Astrocyte (in vitro differentiated cells and primary cell): ENCODE data around the gene GALNS. TPM values are rescaled to one million over a fixed set of nuclear protein-coding genes. Genes with fewer than 3 reads are reported as not detected.

ENCODE experiments used
- DNase-seq: peaks from one replicate; pipeline ENCODE4 v3.0.0-alpha.2; 2010; ENCODE audit warnings: low read depth
- FAIRE-seq: peaks from 2 replicates; lab custom pipeline; 2011; peaks lifted over from hg19 to GRCh38; lab: Jason Lieb, UNC
- H2AFZ ChIP-seq: 2 replicates; pipeline ENCODE4 v1.6.0; 2012; ENCODE audit warnings: low read depth, low read length, inconsistent platforms
- H3K27ac ChIP-seq: 2 replicates; pipeline ENCODE4 v1.5.1; 2011; ENCODE audit warnings: low read depth, low read length, inconsistent platforms
- H3K27me3 ChIP-seq: 2 replicates; pipeline ENCODE4 v1.6.0; 2011; ENCODE audit warnings: low read length, inconsistent platforms; ENCODE audit not compliant: insufficient read depth
- H3K36me3 ChIP-seq: 2 replicates; pipeline ENCODE4 v1.5.1; 2011; ENCODE audit warnings: low read length, inconsistent platforms; ENCODE audit not compliant: insufficient read depth
- H3K4me1 ChIP-seq: 2 replicates; pipeline ENCODE4 v1.5.1; 2011; ENCODE audit warnings: low read length, inconsistent platforms; ENCODE audit not compliant: insufficient read depth
- H3K4me2 ChIP-seq: 2 replicates; pipeline ENCODE4 v1.6.0; 2012; ENCODE audit warnings: low read length, inconsistent platforms
- H3K4me3 ChIP-seq: 2 replicates; pipeline ENCODE4 v1.5.1; 2011; ENCODE audit warnings: low read depth, mild to moderate bottlenecking, low read length, inconsistent platforms; ENCODE audit not compliant: insufficient read depth
- H3K79me2 ChIP-seq: 2 replicates; pipeline ENCODE4 v1.6.0; 2012; ENCODE audit warnings: mild to moderate bottlenecking, low read length, inconsistent platforms; ENCODE audit not compliant: insufficient read depth
- H3K9ac ChIP-seq: 2 replicates; pipeline ENCODE4 v1.6.0; 2012; ENCODE audit warnings: mild to moderate bottlenecking, low read length, inconsistent platforms
- H3K9me3 ChIP-seq: 2 replicates; pipeline ENCODE4 v1.5.1; 2012; ENCODE audit warnings: low read depth, mild to moderate bottlenecking, low read length, inconsistent platforms; ENCODE audit not compliant: insufficient read depth
- H4K20me1 ChIP-seq: 2 replicates; pipeline ENCODE4 v1.6.0; 2012; ENCODE audit warnings: low read length, inconsistent platforms; ENCODE audit not compliant: insufficient read depth
- H3K27ac Mint-ChIP-seq: one replicate; pipeline ENCODE4 v1.8.0; 2021; ENCODE audit warnings: mild to moderate bottlenecking, mixed read lengths; ENCODE audit not compliant: unreplicated experiment
- H3K27me3 Mint-ChIP-seq: one replicate; pipeline ENCODE4 v1.8.0; 2021; ENCODE audit warnings: low read depth, mixed read lengths; ENCODE audit not compliant: unreplicated experiment
- H3K36me3 Mint-ChIP-seq: one replicate; pipeline ENCODE4 v1.8.0; 2021; ENCODE audit warnings: low read depth, mixed read lengths; ENCODE audit not compliant: unreplicated experiment
- H3K4me1 Mint-ChIP-seq: one replicate; pipeline ENCODE4 v1.8.0; 2021; ENCODE audit warnings: low read depth, mixed read lengths; ENCODE audit not compliant: unreplicated experiment
- H3K4me3 Mint-ChIP-seq: one replicate; pipeline ENCODE4 v1.8.0; 2021; ENCODE audit warnings: mild to moderate bottlenecking, moderate library complexity, mixed read lengths; ENCODE audit not compliant: unreplicated experiment
- H3K9me3 Mint-ChIP-seq: one replicate; pipeline ENCODE4 v1.8.0; 2021; ENCODE audit warnings: mild to moderate bottlenecking, mixed read lengths; ENCODE audit not compliant: unreplicated experiment
- EZH2 ChIP-seq: IDR thresholded peaks from 2 replicates; pipeline ENCODE4 v1.6.1; 2012; ENCODE audit warnings: mild to moderate bottlenecking, low read length, inconsistent platforms; ENCODE audit not compliant: insufficient read depth
- total RNA-seq: library from RNA; stranded (reverse); gene quantifications from 2 replicates; pipeline ENCODE4 v1.2.1, GENCODE V29; 2021
- TF ChIP-seq, protein P1 (sequence below): IDR thresholded peaks from 2 replicates; pipeline ENCODE4 v1.5.1; 2011; ENCODE audit warnings: low read depth, mild to moderate bottlenecking, inconsistent platforms, low read length, moderate library complexity; ENCODE audit not compliant: insufficient read depth

Gene GALNS
- total RNA-seq, 1 donor from 2014 or later: 31.7 TPM

GRCh38 chr16:88835383-88835782 is 21.4 kb downstream of the GALNS start:
- DNase-seq (peak; percentile 12), FAIRE-seq (no peak)
- H3K27ac Mint-ChIP-seq: no peak overlapping the region
- no peaks in the 10 kb centered on the region for H3K4me1 ChIP-seq
- H3K27ac ChIP-seq: no peak overlapping the region
- no peaks in the 10 kb centered on the region for H3K27me3 ChIP-seq
- no peak overlapping the region for H2AFZ ChIP-seq
- H3K9ac ChIP-seq: no peak overlapping the region
- no peak overlapping the region for H3K4me2 ChIP-seq
- H4K20me1 ChIP-seq: no peaks in the 10 kb centered on the region
- H3K4me1 Mint-ChIP-seq: no peaks in the 10 kb centered on the region
- no peaks in the 10 kb centered on the region for H3K9me3 ChIP-seq
- H3K4me3 ChIP-seq: no peak overlapping the region
- no peaks in the 10 kb centered on the region for H3K9me3 Mint-ChIP-seq
- no peaks in the 10 kb centered on the region for H3K79me2 ChIP-seq
- H3K27me3 Mint-ChIP-seq: no peaks in the 10 kb centered on the region
- H3K36me3 ChIP-seq: no peaks in the 10 kb centered on the region
- H3K36me3 Mint-ChIP-seq: peaks cover 13% of the 10 kb centered on the region
- H3K4me3 Mint-ChIP-seq: no peak overlapping the region
- TF ChIP-seq, protein P1, sequence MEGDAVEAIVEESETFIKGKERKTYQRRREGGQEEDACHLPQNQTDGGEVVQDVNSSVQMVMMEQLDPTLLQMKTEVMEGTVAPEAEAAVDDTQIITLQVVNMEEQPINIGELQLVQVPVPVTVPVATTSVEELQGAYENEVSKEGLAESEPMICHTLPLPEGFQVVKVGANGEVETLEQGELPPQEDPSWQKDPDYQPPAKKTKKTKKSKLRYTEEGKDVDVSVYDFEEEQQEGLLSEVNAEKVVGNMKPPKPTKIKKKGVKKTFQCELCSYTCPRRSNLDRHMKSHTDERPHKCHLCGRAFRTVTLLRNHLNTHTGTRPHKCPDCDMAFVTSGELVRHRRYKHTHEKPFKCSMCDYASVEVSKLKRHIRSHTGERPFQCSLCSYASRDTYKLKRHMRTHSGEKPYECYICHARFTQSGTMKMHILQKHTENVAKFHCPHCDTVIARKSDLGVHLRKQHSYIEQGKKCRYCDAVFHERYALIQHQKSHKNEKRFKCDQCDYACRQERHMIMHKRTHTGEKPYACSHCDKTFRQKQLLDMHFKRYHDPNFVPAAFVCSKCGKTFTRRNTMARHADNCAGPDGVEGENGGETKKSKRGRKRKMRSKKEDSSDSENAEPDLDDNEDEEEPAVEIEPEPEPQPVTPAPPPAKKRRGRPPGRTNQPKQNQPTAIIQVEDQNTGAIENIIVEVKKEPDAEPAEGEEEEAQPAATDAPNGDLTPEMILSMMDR: no peak

DNA sequence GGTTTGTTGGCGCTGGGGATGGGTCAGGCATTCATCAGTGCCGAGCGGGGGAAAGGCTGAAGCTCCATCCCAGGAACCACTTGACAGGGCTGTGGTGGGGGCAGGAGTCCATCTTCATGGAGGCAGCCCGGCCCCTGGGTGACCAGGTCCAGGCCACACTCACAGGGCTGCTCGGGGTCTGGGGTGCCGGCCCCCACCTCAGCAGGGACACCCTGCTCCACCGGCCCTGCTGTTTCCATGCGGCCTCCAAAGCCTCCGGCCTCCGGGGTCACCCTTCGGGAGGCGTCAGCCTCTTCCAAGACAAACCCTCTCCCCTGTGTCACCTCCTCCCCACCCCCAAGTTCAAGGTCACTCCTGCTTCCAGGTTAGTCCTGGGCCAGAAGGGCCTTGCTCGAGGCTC is 22.1 kb downstream of the GALNS start:
- no peak for FAIRE-seq
- Histone ChIP-seq H3K4me3 (no peak overlapping the region), H3K27me3 (no peaks in the 10 kb centered on the region), H3K9me3 (no peaks in the 10 kb centered on the region), H3K9ac (no peak overlapping the region), H3K79me2 (no peaks in the 10 kb centered on the region), H3K4me2 (no peak overlapping the region), H4K20me1 (no peaks in the 10 kb centered on the region), H3K27ac (no peak overlapping the region), H2AFZ (no peak overlapping the region), H3K36me3 (no peaks in the 10 kb centered on the region), H3K4me1 (no peaks in the 10 kb centered on the region)
- Mint-ChIP-seq H3K27ac (no peak overlapping the region), H3K4me3 (no peak overlapping the region), H3K36me3 (peaks cover 7% of the 10 kb centered on the region), H3K9me3 (no peaks in the 10 kb centered on the region), H3K4me1 (no peaks in the 10 kb centered on the region), H3K27me3 (no peaks in the 10 kb centered on the region)
- TF ChIP-seq, protein P1: no peak
- no peak for TF ChIP-seq EZH2
- no peak for DNase-seq

GRCh38 chr16:88833086-88833485 is 23.7 kb downstream of the GALNS start:
- no peak for DNase-seq
- Histone ChIP-seq H3K36me3 (no peaks in the 10 kb centered on the region), H3K4me3 (no peak overlapping the region), H3K9ac (no peak overlapping the region), H3K4me1 (no peaks in the 10 kb centered on the region), H3K79me2 (no peaks in the 10 kb centered on the region), H2AFZ (no peak overlapping the region), H3K4me2 (no peak overlapping the region), H3K9me3 (no peaks in the 10 kb centered on the region), H4K20me1 (no peaks in the 10 kb centered on the region), H3K27ac (no peak overlapping the region), H3K27me3 (no peaks in the 10 kb centered on the region)
- no peak for FAIRE-seq
- TF ChIP-seq, protein P1: no peak
- no peak for TF ChIP-seq EZH2
- Mint-ChIP-seq H3K27me3 (no peaks in the 10 kb centered on the region), H3K4me3 (no peak overlapping the region), H3K9me3 (no peaks in the 10 kb centered on the region), H3K36me3 (peaks cover 7% of the 10 kb centered on the region), H3K4me1 (no peaks in the 10 kb centered on the region), H3K27ac (no peak overlapping the region)
